ENCODE measurements around the gene CARD10. TPM values are rescaled to one million over a fixed set of nuclear protein-coding genes. Genes with fewer than 3 reads are reported as not detected.
A peak's percentile ranks its signal among the peaks of the same experiment; 100 is the strongest.

The CARD10 gene
- total and polyA plus RNA-seq, 2 of the 13 experiments (the other 11 are each of a cell fraction or from before 2014, with no cell fraction given), result 35.2 to 55.8 TPM

DNA sequence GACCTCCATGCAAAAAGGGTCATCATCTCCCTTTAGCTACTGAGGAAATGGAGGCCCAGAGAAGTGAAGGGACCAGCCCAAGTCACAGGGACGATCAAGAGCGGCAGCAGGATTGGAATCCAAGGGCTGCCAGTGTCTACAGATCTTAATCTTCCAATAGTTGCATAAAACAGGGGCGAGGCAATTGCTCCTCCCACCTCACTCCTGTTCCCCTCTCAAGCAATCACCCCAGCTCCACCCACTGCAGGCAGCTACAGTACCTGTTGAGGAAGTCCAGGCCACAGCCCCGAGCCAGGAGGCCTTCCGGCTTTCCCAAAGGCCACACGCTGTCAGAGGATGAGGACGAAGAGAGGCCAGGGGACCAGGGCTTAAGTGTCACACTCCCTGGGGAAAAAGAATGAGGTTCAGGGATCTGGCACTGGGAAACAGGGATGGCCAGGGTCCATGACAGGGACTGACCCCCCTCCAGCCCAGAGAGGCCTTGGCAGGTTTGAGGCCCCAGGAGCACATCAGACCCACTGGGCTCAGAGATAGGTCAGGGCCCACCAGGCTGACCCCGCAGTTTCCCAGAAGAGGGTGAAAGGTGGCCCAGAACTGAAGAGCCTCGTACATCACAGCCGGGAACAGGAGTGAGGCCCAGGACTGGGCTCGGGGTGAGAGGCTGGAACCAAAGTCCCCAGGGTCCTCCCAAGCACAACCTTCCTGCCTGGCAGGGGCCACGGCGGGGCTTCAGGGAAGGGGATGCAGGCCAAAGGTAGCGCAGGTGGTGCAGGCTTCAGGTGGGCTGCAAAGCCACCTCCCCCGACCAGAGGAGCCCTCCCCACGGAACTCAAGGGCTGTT is 16.7 kb downstream of the CARD10 start (continued):
- no peak for TF ChIP-seq FUBP1 (CRISPR knock-in tag; IDR thresholded peaks at IDR 0.05; ENCODE audit: borderline replicate concordance)
- no peak for TF ChIP-seq ZNF124 (CRISPR knock-in tag; IDR thresholded peaks at IDR 0.05)
- TF ChIP-seq LRRFIP1 (CRISPR knock-in tag; conservative IDR thresholded peaks at IDR 0.05), result no peak
- TF ChIP-seq ZNF691 (CRISPR knock-in tag; IDR thresholded peaks at IDR 0.05; ENCODE audit: borderline replicate concordance, low read depth), result no peak
- no peak for TF ChIP-seq ARID2 (CRISPR knock-in tag; IDR thresholded peaks at IDR 0.05; ENCODE audit: borderline replicate concordance)
- no peak for TF ChIP-seq ZNF75D (CRISPR knock-in tag; IDR thresholded peaks at IDR 0.05; ENCODE audit: borderline replicate concordance)
- no peak; the same call in 1 of the 2 replicates for TF ChIP-seq MTA1 (CRISPR knock-in tag; IDR thresholded peaks at IDR 0.05; ENCODE audit: borderline replicate concordance)
- no peak for TF ChIP-seq STAT5B (CRISPR knock-in tag; IDR thresholded peaks at IDR 0.05)
- no peak for TF ChIP-seq FOXA1 (IDR thresholded peaks at IDR 0.05)
- TF ChIP-seq FOXA1 (CRISPR knock-in tag; IDR thresholded peaks at IDR 0.05), result no peak
- TF ChIP-seq AGO2 (optimal IDR thresholded peaks at IDR 0.05; ENCODE audit: low read depth, low read length), result no peak
- no peak for TF ChIP-seq ZBTB33 (CRISPR knock-in tag; IDR thresholded peaks at IDR 0.05)
- TF ChIP-seq RARA (CRISPR knock-in tag; IDR thresholded peaks at IDR 0.05), result no peak
- TF ChIP-seq CAMTA2 (CRISPR knock-in tag; IDR thresholded peaks at IDR 0.05; ENCODE audit: borderline replicate concordance), result no peak
- TF ChIP-seq ZNF468 (CRISPR knock-in tag; IDR thresholded peaks at IDR 0.05), result 0 out of 2 replicates have a peak, but pooled peaks have one; percentile 0
- TF ChIP-seq ZBTB20 (CRISPR knock-in tag; IDR thresholded peaks at IDR 0.05; ENCODE audit: borderline replicate concordance, low read depth), result 0 out of 2 replicates have a peak, but pooled peaks have one; percentile 21
- TF ChIP-seq TFAP4 (IDR thresholded peaks at IDR 0.05; ENCODE audit: borderline replicate concordance, low read depth), result no peak
- no peak for TF ChIP-seq SMARCE1 (IDR thresholded peaks at IDR 0.05; ENCODE audit: borderline replicate concordance)
- no peak for TF ChIP-seq ZNF20 (CRISPR knock-in tag; IDR thresholded peaks at IDR 0.05)
- 0 out of 2 replicates have a peak, but pooled peaks have one; percentile 42 for TF ChIP-seq ZNF264 (CRISPR knock-in tag; IDR thresholded peaks at IDR 0.05)

Data from HepG2 (cell line).